Heart left ventricle (tissue), 16 donors: Measurements from ENCODE around the gene RUNX2. TPM values are rescaled to one million over a fixed set of nuclear protein-coding genes. Genes with fewer than 3 reads are reported as not detected.

ENCODE experiments used
- ATAC-seq, 4 donors: fragments of 200-7000 bp; cut with Tn5 transposase; one replicate each; pipeline ENCODE4 v1.9.1; 2020 to 2022; ENCODE audit warnings: moderate library complexity in 4 of 4, mild to moderate bottlenecking in 3 of 4, moderate number of reproducible peaks in 1 of 4
- DNase-seq, 5 donors: peaks; one replicate each; pipeline ENCODE4 v3.0.0-alpha.2; 2020
- H3K27ac ChIP-seq, 12 donors: fragments of 200-600 bp; sonication (generic) in 4 of 12; one replicate each; pipeline versions ENCODE4 v1.5.0 to v1.8.0; 2016 to 2022; ENCODE audit warnings: mild to moderate bottlenecking in 2 of 12
- H3K27me3 ChIP-seq, 9 donors: fragments of 200-600 bp; sonication (generic) in 2 of 9; one replicate each; pipeline versions ENCODE4 v1.5.1 to v1.8.0; 2016 to 2022; ENCODE audit warnings: mild to moderate bottlenecking in 3 of 9
- H3K36me3 ChIP-seq, 9 donors: fragments of 200-600 bp; sonication (generic) in 2 of 9; one replicate each; pipeline versions ENCODE4 v1.5.0 to v1.8.0; 2018 to 2022; ENCODE audit warnings: mild to moderate bottlenecking in 2 of 9
- H3K4me1 ChIP-seq, 12 donors: fragments of 200-600 bp; sonication (generic) in 4 of 12; one replicate each; pipeline versions ENCODE4 v1.5.0 to v1.8.0; 2016 to 2022; ENCODE audit warnings: mild to moderate bottlenecking in 3 of 12
- H3K4me3 ChIP-seq, 12 donors: fragments of 200-600 bp; sonication (generic) in 4 of 12; one replicate each; pipeline versions ENCODE4 v1.5.0 to v1.8.0; 2017 to 2022; ENCODE audit warnings: mild to moderate bottlenecking in 9 of 12, moderate library complexity in 4 of 12
- H3K9me3 ChIP-seq, 12 donors: fragments of 200-600 bp; sonication (generic) in 4 of 12; one replicate each; pipeline versions ENCODE4 v1.5.0 to v1.8.0; 2016 to 2022; ENCODE audit warnings: mild to moderate bottlenecking in 1 of 12
- CTCF ChIP-seq, 12 donors: fragments of 200-600 bp; sonication (generic) in 4 of 12; IDR thresholded peaks; one replicate each; pipeline versions ENCODE4 v1.5.0 to v1.8.0; 2018 to 2022; ENCODE audit warnings: antibody characterized with exemption in 12 of 12, mild to moderate bottlenecking in 5 of 12
- POLR2A ChIP-seq, 2 donors: fragments of 450-650 bp; IDR thresholded peaks; one replicate each; pipeline ENCODE4 v1.6.1; 2017; ENCODE audit warnings: antibody characterized with exemption in 2 of 2, mild to moderate bottlenecking in 2 of 2, moderate library complexity in 2 of 2
- WGBS, 4 donors: extraction: QIAGEN DNeasy Blood & Tissue Kit in 2 of 4; methylation state at CpG; one replicate each; pipeline versions ENCODE4 v1.1.5 to v1.1.7; 2013 to 2018; 5-methylcytosine and 5-hydroxymethylcytosine counted together
- intact Hi-C, 10 donors: fragments of 100-400 bp; cut with DNase I; formaldehyde crosslinking; loops; one replicate each; pipeline versions ENCODE4 v1.11.1 to v1.14.2; 2022
- polyA plus RNA-seq, 2 donors: library from polyadenylated mRNA; stranded (reverse); fragments of 200-250 nt; gene quantifications; one replicate each; pipeline ENCODE4 v1.2.3, GENCODE V29; 2013
- total RNA-seq, 9 donors: library from RNA; depleted of rRNA in 2 of 9; stranded (reverse); fragments of >200 nt in 2 of 9; fragmentation: NEBNext Ultra II Directional in 3 of 9; extraction: Animal tissue kit (Norgen Biotek cat#: 25700) in 3 of 9; gene quantifications; one replicate each; pipeline versions ENCODE4 v1.1.0 to v1.2.4, GENCODE V29; 2016 to 2023
- donor health status: ischemic (EF 13 %, LVEDD 7.1; RV severe dilation, severe dysfunction).
- donor health status: healthy with polysubstance abuse.
- donor health status: DM: no; HTN: yes; CAD: no.
- donor health status: DM: no; HTN: no; CAD: no.
- donor health status: ischemic (EF 25% LVEDD 6.9; RV normal size, moderate dysfunction).
- donor health status: ischemic (EF 25% LVEDD 5.7; RV mildly dilated, moderate dysfunction).
- donor health status: healthy.
- donor health status: DM: yes; HTN: yes; CAD: no.
- donor health status: ischemic (EF 35%, LVEDD 5.7; RV mildly dilated, moderate dysfunction).
- donor health status: nonischemic (EF 11% LVEDD 7.7; RV severe dilation, severe dysfunction).
- donor health status: DM: yes; HTN: yes; CAD: no.
- donor health status: PGD.
- donor health status: ischemic (EF 29% LVEDD 5.4; RV normal size, mild dysfunction).
- donor health status: nonischemic (EF 23%, LVEDD 6.1; RV moderate dilation, normal function).

RUNX2 gene
- total and polyA plus RNA-seq, 11 donors = 0.37 to 3.1 (median 2.0) TPM

- Histone ChIP-seq H3K27ac (no peak overlapping the region), H3K36me3 (no peaks in the 10 kb centered on the region), H3K27me3 (peaks cover 0 to 9% (median 0%) of the 10 kb centered on the region in 9 donors), H3K4me1 (peaks cover 0 to 11% (median 0%) of the 10 kb centered on the region in 12 donors), H3K9me3 (no peaks in the 10 kb centered on the region), H3K4me3 (no peak overlapping the region)
- TF ChIP-seq CTCF (IDR thresholded peaks at IDR 0.05) (no peak), POLR2A (IDR thresholded peaks at IDR 0.05) (no peak)
- intact Hi-C loops = no loop called here
- DNase-seq = no peak
- ATAC-seq = no peak
Observed at GRCh38 chr6:45644720-45645119, 316.6 kb downstream of the RUNX2 start.

DNA sequence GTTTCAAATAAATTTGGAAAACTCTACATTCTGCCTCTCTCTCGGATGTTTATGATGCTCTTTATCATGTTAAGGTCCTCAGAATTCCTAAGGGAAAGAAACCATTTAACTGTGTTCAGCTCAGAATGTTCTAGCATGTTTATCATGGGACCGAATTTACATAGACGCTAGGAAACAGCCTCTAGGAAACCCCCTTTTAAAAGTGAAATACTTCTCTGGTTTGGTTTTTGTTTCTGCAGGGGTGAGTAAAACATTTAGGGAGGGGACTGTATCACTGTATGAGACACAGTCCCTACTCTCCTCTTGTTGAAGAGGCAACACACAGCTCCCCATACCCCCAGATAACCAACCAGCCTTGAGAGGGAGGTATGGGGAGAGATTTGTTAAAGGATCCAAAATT, 317.2 kb downstream of the RUNX2 start:
- peaks cover 0 to 11% (median 0%) of the 10 kb centered on the region in 12 donors for H3K4me1 ChIP-seq
- intact Hi-C loops = no loop called here
- no peak overlapping the region for H3K4me3 ChIP-seq
- ATAC-seq (no peak), DNase-seq (no peak)
- no peak overlapping the region for H3K27ac ChIP-seq
- TF ChIP-seq POLR2A (IDR thresholded peaks at IDR 0.05) (no peak), CTCF (IDR thresholded peaks at IDR 0.05) (no peak)
- no peaks in the 10 kb centered on the region for H3K9me3 ChIP-seq
- H3K27me3 ChIP-seq = peaks cover 0 to 9% (median 0%) of the 10 kb centered on the region in 9 donors
- no peaks in the 10 kb centered on the region for H3K36me3 ChIP-seq
- WGBS, 4 donors = 82 to 89% (median 84%) methylated on average over 3 of the region's 3 CpGs

DNA sequence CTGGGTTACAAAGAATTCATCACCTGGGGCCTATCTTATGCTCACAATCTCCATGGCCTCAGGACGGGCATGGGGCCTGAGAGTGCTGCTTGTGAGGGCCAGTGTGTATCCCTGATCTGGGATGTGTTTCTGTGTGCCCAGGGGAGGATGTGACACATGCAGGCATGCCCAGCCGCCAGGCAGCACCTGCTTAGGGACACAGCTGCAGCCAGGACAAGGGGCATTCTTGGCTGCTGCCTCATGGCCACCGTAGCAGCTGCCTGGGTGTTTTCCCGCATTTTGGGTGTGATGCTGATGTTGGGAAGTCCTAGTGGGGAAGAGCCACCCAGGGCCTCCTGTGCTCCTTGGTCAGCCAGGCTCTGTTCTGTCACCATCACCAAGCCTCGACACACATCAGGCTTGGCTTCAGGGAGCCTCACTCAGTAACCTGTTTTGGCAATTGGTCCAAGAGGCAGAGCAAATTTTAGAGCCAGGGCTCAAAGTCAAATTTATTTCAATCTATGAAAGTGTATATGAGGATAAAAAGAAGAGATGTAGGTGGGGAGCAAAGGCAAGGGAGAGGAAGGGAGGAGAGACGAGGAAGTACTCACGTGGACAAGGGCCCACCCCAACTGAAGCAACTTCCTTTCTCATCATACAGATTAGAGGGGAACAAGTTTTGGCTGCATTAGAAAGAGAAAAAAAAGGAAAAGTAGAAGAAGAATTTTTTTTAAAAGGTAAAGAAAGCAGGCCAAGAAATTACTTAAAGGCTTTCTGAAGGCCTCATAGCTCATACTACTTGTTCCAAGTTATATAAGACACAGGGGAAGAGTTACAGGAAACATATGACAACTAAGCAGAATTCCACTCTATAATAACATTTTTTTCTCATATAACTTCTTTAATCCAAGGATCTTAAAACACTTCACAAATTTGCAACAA, 319.5 kb downstream of the RUNX2 start:
- peaks cover 0 to 9% (median 0%) of the 10 kb centered on the region in 9 donors for H3K27me3 ChIP-seq
- no peak overlapping the region for H3K27ac ChIP-seq
- no peak for TF ChIP-seq POLR2A (IDR thresholded peaks at IDR 0.05)
- TF ChIP-seq CTCF (IDR thresholded peaks at IDR 0.05) = no peak
- peaks cover 0 to 11% (median 0%) of the 10 kb centered on the region in 12 donors for H3K4me1 ChIP-seq
- DNase-seq = no peak
- H3K4me3 ChIP-seq = no peak overlapping the region
- no peak for ATAC-seq
- no peaks in the 10 kb centered on the region for H3K9me3 ChIP-seq
- H3K36me3 ChIP-seq = no peaks in the 10 kb centered on the region
- WGBS, 4 donors = 82 to 86% (median 84%) methylated on average over 6 to 7 of the region's 7 CpGs
- intact Hi-C loops = no loop called here

DNA sequence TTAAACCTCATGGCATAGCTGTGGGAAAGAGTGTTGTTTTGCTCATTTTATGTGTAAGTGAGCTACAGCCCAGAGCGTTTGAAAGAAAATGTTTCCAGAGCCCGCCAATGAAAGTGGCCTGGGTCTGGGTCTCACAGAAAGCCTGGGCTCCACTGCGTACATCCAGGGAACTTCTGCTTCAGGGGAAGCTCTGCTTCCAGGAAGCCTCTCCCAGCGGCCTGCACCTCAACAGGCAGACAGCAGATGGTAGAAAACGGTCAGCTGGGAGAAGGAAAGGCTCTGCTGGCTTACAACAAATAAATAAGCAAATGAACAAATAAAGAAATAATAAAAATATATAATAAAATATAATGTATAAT, 320.1 kb downstream of the RUNX2 start:
- intact Hi-C loops = no loop called here
- TF ChIP-seq CTCF (IDR thresholded peaks at IDR 0.05) (no peak), POLR2A (IDR thresholded peaks at IDR 0.05) (no peak)
- H3K4me3 ChIP-seq = no peak overlapping the region
- peaks cover 0 to 9% (median 0%) of the 10 kb centered on the region in 9 donors for H3K27me3 ChIP-seq
- WGBS, 4 donors = 70 to 75% (median 74%) methylated on average over 5 of the region's 5 CpGs
- peaks cover 0 to 11% (median 0%) of the 10 kb centered on the region in 12 donors for H3K4me1 ChIP-seq
- no peak for ATAC-seq
- H3K36me3 ChIP-seq = no peaks in the 10 kb centered on the region
- no peak overlapping the region for H3K27ac ChIP-seq
- no peak for DNase-seq
- no peaks in the 10 kb centered on the region for H3K9me3 ChIP-seq
